ENCODE data around the gene NAXD. TPM values are rescaled to one million over a fixed set of nuclear protein-coding genes. Genes with fewer than 3 reads are reported as not detected.

The NAXD gene
- total and polyA plus RNA-seq, 10 of the 15 experiments (the other 5 are each of a cell fraction or from before 2014, with no cell fraction given): 1.5 to 36.2 (median 23.8) TPM

GRCh38 chr13:110629735-110630134, 14.4 kb downstream of the NAXD start:
- Histone ChIP-seq H3K27ac (ENCODE audit: control insufficient read depth, insufficient read depth) (no peak overlapping the region), H4K20me1 (ENCODE audit: control insufficient read depth, insufficient read depth) (peaks cover under 1% of the 10 kb centered on the region; the same call in 1 of the 2 replicates), H3K4me1 (ENCODE audit: control insufficient read depth, insufficient read depth, low read length) (no peaks in the 10 kb centered on the region), H3K4me3 (no peak overlapping the region), H2AFZ (ENCODE audit: control insufficient read depth, low read depth, low read length) (no peak overlapping the region), H3K9ac (ENCODE audit: control insufficient read depth, insufficient read depth, low read length) (no peak overlapping the region), H3K79me2 (ENCODE audit: control insufficient read depth, insufficient read depth, low read length) (peaks cover 8% of the 10 kb centered on the region), H3K36me3 (ENCODE audit: control insufficient read depth in 2 of 2, insufficient read depth in 2 of 2, low read length in 1 of 2) (peaks cover 17 to 23% of the 10 kb centered on the region in 2 experiments; a peak in 3 of 4 replicates), H3K4me2 (ENCODE audit: control insufficient read depth, insufficient read depth) (no peak overlapping the region), H3K9me3 (replicated peaks; ENCODE audit: control insufficient read depth, insufficient read depth, low read length) (no peaks in the 10 kb centered on the region), H3K27me3 (replicated peaks in 1 of 2; ENCODE audit: control insufficient read depth in 2 of 2, insufficient read depth in 2 of 2, low read length in 1 of 2) (no peaks in the 10 kb centered on the region)
- ChIA-PET SMC1A (ENCODE audit: uncharacterized antibody, unreplicated experiment) (interaction anchor here (0.7 kb wide), 1 partner anchor 9 kb away, joined by 4 read pairs; no protein-coding TSS in a partner anchor), POLR2A (no interaction called here), CTCF (interaction anchor here (0.9 to 1.3 kb wide), 2 partner anchors 9 to 36 kb away, joined by 3 read pairs; no protein-coding TSS in a partner anchor), RAD21 (ENCODE audit: unreplicated experiment) (no interaction called here)
- TF ChIP-seq MTA3 (IDR thresholded peaks at IDR 0.05; ENCODE audit: borderline replicate concordance, low read length) (no peak), RUNX3 (IDR thresholded peaks at IDR 0.05; ENCODE audit: low read length) (peak; percentile 21; the same call in 1 of the 2 replicates)
- intact Hi-C loops (cut with micrococcal nuclease; ENCODE audit: unreplicated experiment) (no loop called here), in situ Hi-C loops (cut with MboI) (no loop called here)
- 79% methylated on average over 7 of the region's 7 CpGs for WGBS (ENCODE audit: insufficient coverage, insufficient replicate concordance, low lambda C conversion rate, missing lambda C conversion rate)
- no TSS peak for BruUV-seq (replicated peaks)
- no peak for FAIRE-seq
- no peak for DNase-seq (ENCODE audit: low read depth, low spot score)
- ATAC-seq: no peak

DNA sequence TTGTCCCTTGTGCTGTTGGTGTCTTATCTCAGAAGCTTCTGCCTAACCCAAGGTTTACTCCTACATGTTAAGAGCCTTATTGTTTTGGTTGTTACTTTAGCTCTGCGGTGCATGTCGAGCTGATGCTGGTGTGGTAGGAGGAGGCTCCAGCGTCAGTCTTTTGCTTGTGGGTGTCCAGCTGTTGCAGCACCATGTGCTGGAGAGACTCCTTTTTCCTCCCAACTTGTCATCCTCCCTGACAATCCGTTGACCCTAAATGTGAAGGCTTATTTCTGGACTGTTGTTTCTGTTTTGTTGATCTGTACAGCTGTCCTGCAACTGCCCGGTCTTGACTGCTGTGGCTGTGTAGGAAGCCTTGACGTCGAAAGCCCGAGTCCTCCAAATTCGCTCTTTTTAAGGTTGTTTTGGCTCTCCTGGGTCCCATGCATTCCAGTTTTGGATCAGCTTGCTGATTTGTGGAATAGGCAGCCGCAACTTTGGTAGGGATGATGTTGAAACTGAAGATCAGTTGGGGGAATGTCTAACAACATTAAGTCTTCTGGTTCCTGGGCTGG, 15.3 kb downstream of the NAXD start:
- ChIA-PET SMC1A (ENCODE audit: uncharacterized antibody, unreplicated experiment) (interaction anchor here (0.7 kb wide), 2 partner anchors 8 to 10 kb away, joined by 3 to 4 read pairs; no protein-coding TSS in a partner anchor), CTCF (interaction anchor here (0.9 to 1.4 kb wide), 3 partner anchors 10 to 37 kb away, joined by 3 read pairs; no protein-coding TSS in a partner anchor), RAD21 (ENCODE audit: unreplicated experiment) (no interaction called here), POLR2A (interaction anchor here (0.9 kb wide), 1 partner anchor 10 kb away, joined by 3 read pairs; no protein-coding TSS in a partner anchor)
- in situ Hi-C loops (cut with MboI): no loop called here
- H3K4me3 ChIP-seq: no peak overlapping the region
- no peaks in the 10 kb centered on the region for H3K27me3 ChIP-seq (replicated peaks in 1 of 2; ENCODE audit: control insufficient read depth in 2 of 2, insufficient read depth in 2 of 2, low read length in 1 of 2)
- H3K27ac ChIP-seq (ENCODE audit: control insufficient read depth, insufficient read depth): no peak overlapping the region
- H3K36me3 ChIP-seq (ENCODE audit: control insufficient read depth in 2 of 2, insufficient read depth in 2 of 2, low read length in 1 of 2): peaks cover 24 to 29% of the 10 kb centered on the region in 2 experiments; a peak in 3 of 4 replicates
- no peaks in the 10 kb centered on the region for H3K9me3 ChIP-seq (replicated peaks; ENCODE audit: control insufficient read depth, insufficient read depth, low read length)
- no peak overlapping the region for H3K9ac ChIP-seq (ENCODE audit: control insufficient read depth, insufficient read depth, low read length)
- DNase-seq (ENCODE audit: low read depth, low spot score) (no peak), ATAC-seq (no peak), FAIRE-seq (no peak)
- BruUV-seq (replicated peaks): no TSS peak
- H3K4me1 ChIP-seq (ENCODE audit: control insufficient read depth, insufficient read depth, low read length): no peaks in the 10 kb centered on the region
- WGBS (ENCODE audit: insufficient coverage, insufficient replicate concordance, low lambda C conversion rate, missing lambda C conversion rate): 98% methylated on average over 10 of the region's 10 CpGs
- no peak overlapping the region for H2AFZ ChIP-seq (ENCODE audit: control insufficient read depth, low read depth, low read length)
- no peaks in the 10 kb centered on the region; the same call in 1 of the 2 replicates for H4K20me1 ChIP-seq (ENCODE audit: control insufficient read depth, insufficient read depth)
- no peak overlapping the region for H3K4me2 ChIP-seq (ENCODE audit: control insufficient read depth, insufficient read depth)
- intact Hi-C loops (cut with micrococcal nuclease; ENCODE audit: unreplicated experiment): no loop called here
- H3K79me2 ChIP-seq (ENCODE audit: control insufficient read depth, insufficient read depth, low read length): peaks cover 4% of the 10 kb centered on the region
- no peak for TF ChIP-seq HDAC6 (IDR thresholded peaks at IDR 0.05; ENCODE audit: unreplicated experiment)
- no peak for TF ChIP-seq JUNB (IDR thresholded peaks at IDR 0.05)
- no peak for TF ChIP-seq TCF12 (IDR thresholded peaks at IDR 0.05; ENCODE audit: low read depth, low read length)
- TF ChIP-seq POU2F2 (IDR thresholded peaks at IDR 0.05; ENCODE audit: borderline replicate concordance, low read depth, low read length): no peak
- TF ChIP-seq BACH1 (IDR thresholded peaks at IDR 0.05; ENCODE audit: borderline replicate concordance): no peak
- TF ChIP-seq RBBP5 (conservative IDR thresholded peaks at IDR 0.05): no peak
- TF ChIP-seq NR2C1 (IDR thresholded peaks at IDR 0.05): no peak
- TF ChIP-seq ZNF687 (IDR thresholded peaks at IDR 0.05): no peak
- TF ChIP-seq, protein P1, sequence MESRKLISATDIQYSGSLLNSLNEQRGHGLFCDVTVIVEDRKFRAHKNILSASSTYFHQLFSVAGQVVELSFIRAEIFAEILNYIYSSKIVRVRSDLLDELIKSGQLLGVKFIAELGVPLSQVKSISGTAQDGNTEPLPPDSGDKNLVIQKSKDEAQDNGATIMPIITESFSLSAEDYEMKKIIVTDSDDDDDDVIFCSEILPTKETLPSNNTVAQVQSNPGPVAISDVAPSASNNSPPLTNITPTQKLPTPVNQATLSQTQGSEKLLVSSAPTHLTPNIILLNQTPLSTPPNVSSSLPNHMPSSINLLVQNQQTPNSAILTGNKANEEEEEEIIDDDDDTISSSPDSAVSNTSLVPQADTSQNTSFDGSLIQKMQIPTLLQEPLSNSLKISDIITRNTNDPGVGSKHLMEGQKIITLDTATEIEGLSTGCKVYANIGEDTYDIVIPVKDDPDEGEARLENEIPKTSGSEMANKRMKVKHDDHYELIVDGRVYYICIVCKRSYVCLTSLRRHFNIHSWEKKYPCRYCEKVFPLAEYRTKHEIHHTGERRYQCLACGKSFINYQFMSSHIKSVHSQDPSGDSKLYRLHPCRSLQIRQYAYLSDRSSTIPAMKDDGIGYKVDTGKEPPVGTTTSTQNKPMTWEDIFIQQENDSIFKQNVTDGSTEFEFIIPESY (IDR thresholded peaks at IDR 0.05): no peak
- no peak for TF ChIP-seq KDM1A (IDR thresholded peaks at IDR 0.05; ENCODE audit: borderline replicate concordance)
